HepG2 (cell line): ENCODE results near the gene SYNDIG1. TPM values are rescaled to one million over a fixed set of nuclear protein-coding genes. Genes with fewer than 3 reads are reported as not detected.

Experiments
- ATAC-seq: fragments of 200-7000 bp; cut with Tn5 transposase; 3 replicates; pipeline ENCODE4 v1.9.1; 2020; ENCODE audit warnings: mild to moderate bottlenecking, moderate library complexity
- BruUV-seq: library from RNA; stranded (reverse); fragments of 400-500 nt; replicated peaks from 2 replicates; lab custom pipeline; 2021; lab: Mats Ljungman, UMichigan
- CTCF ChIA-PET: fragments of 300-600 bp; formaldehyde crosslinking; extraction: SDS; loops from one replicate; lab custom pipeline; 2021; ENCODE audit warnings: low total read pairs, inconsistent platforms, low intra/inter-chr PET ratio; lab: Yijun Ruan, JAX
- POLR2A ChIA-PET: fragments of 350-600 bp; sonication (Branson Sonifier 250); formaldehyde crosslinking; loops from one replicate; lab custom pipeline; 2020; ENCODE audit warnings: antibody characterized with exemption, inconsistent platforms; lab: Yijun Ruan, JAX
- DNase-seq: peaks from one replicate; pipeline ENCODE4 v3.0.0-alpha.2; 2015; ENCODE audit warnings: low spot score
- FAIRE-seq: peaks from 3 replicates; lab custom pipeline; 2011; peaks lifted over from hg19 to GRCh38; lab: Jason Lieb, UNC
- H2AFZ ChIP-seq: one replicate; pipeline ENCODE4 v1.6.1; 2011; ENCODE audit warnings: low read length, inconsistent platforms
- H3K27ac ChIP-seq: fragments of 300-600 bp; 3 replicates; pipeline ENCODE4 v1.8.0; 2011; ENCODE audit warnings: mixed run types, mild to moderate bottlenecking, mixed read lengths, low read length, inconsistent platforms; ENCODE audit not compliant: insufficient read depth; ENCODE audit errors: extremely low read length
- H3K27me3 ChIP-seq, 2 experiments: fragments of 200-600 bp in 1 of 2; 2 replicates in 1 of 2; 3 replicates in 1 of 2; pipeline versions ENCODE4 v1.6.0 to v1.8.0; 2011; ENCODE audit warnings: low read length in 2 of 2, mild to moderate bottlenecking in 2 of 2, moderate library complexity in 2 of 2, inconsistent platforms in 1 of 2; ENCODE audit not compliant: insufficient read depth in 2 of 2, control insufficient read depth in 1 of 2
- H3K36me3 ChIP-seq, 2 experiments: fragments of 200-600 bp in 1 of 2; replicated peaks in 1 of 2; 2 replicates in 1 of 2; 3 replicates in 1 of 2; pipeline versions ENCODE4 v1.5.1 to v1.8.0; 2011; ENCODE audit warnings: low read length in 2 of 2, inconsistent platforms in 1 of 2; ENCODE audit not compliant: insufficient read depth in 2 of 2, control insufficient read depth in 1 of 2
- H3K4me1 ChIP-seq: 2 replicates; pipeline ENCODE4 v1.5.1; 2012; ENCODE audit warnings: low read length, inconsistent platforms; ENCODE audit not compliant: insufficient read depth
- H3K4me2 ChIP-seq: 2 replicates; pipeline ENCODE4 v1.6.0; 2011; ENCODE audit warnings: low read depth, low read length, inconsistent platforms
- H3K4me3 ChIP-seq, 3 experiments: fragments of 200-600 bp in 1 of 3; sonication (generic), shearing (Covaris generic) in 1 of 3; replicated peaks in 1 of 3; 2 replicates each; pipeline ENCODE4 v1.5.1; 2011 to 2016; ENCODE audit warnings: low read length in 3 of 3, inconsistent platforms in 2 of 3, low read depth in 2 of 3, mild to moderate bottlenecking in 2 of 3, control low read depth in 1 of 3, mixed read lengths in 1 of 3; ENCODE audit not compliant: insufficient read depth in 1 of 3
- H3K79me2 ChIP-seq: one replicate; pipeline ENCODE4 v1.6.1; 2011; ENCODE audit warnings: low read length, inconsistent platforms; ENCODE audit not compliant: insufficient read depth
- H3K9ac ChIP-seq: 2 replicates; pipeline ENCODE4 v1.6.0; 2011; ENCODE audit warnings: mild to moderate bottlenecking, low read depth, low read length, inconsistent platforms; ENCODE audit not compliant: insufficient read depth
- H3K9me3 ChIP-seq: 2 replicates; pipeline ENCODE4 v1.5.1; 2012; ENCODE audit warnings: mild to moderate bottlenecking, low read length
- H4K20me1 ChIP-seq: 2 replicates; pipeline ENCODE4 v1.6.0; 2011; ENCODE audit warnings: inconsistent platforms, mild to moderate bottlenecking, low read length, moderate library complexity; ENCODE audit not compliant: insufficient read depth
- BORCS8-MEF2B ChIP-seq: sonication (generic); formaldehyde crosslinking; IDR thresholded peaks from 2 replicates; pipeline ENCODE4 v1.8.0; 2022; ENCODE audit warnings: mild to moderate bottlenecking, missing genetic modification reagents
- CHD2 ChIP-seq: IDR thresholded peaks from 2 replicates; pipeline ENCODE4 v1.6.1; 2011; ENCODE audit warnings: low read depth, low read length, improper control_type of control experiment
- FOXJ3 ChIP-seq: sonication (generic); formaldehyde crosslinking; IDR thresholded peaks from 2 replicates; pipeline ENCODE4 v1.4.0; 2020; ENCODE audit warnings: missing genetic modification reagents, mild to moderate bottlenecking, borderline replicate concordance
- MXD4 ChIP-seq: IDR thresholded peaks from 2 replicates; pipeline ENCODE4 v1.6.1; 2016; ENCODE audit warnings: mild to moderate bottlenecking, missing biosample characterization, missing genetic modification reagents
- RAD21 ChIP-seq: fragments of 450-650 bp; formaldehyde crosslinking; IDR thresholded peaks from 2 replicates; pipeline ENCODE4 v1.5.0; 2020; ENCODE audit warnings: mild to moderate bottlenecking
- TAF1 ChIP-seq: sonication (generic); formaldehyde crosslinking; IDR thresholded peaks from 2 replicates; pipeline ENCODE4 v1.4.0; 2020; ENCODE audit warnings: missing genetic modification reagents
- TARDBP ChIP-seq: sonication (generic); formaldehyde crosslinking; IDR thresholded peaks from 2 replicates; pipeline ENCODE4 v1.8.0; 2022; ENCODE audit warnings: mild to moderate bottlenecking, missing genetic modification reagents
- ZNF138 ChIP-seq: sonication (generic); formaldehyde crosslinking; IDR thresholded peaks from 2 replicates; pipeline ENCODE4 v1.5.0; 2020; ENCODE audit warnings: mild to moderate bottlenecking, low read depth, missing genetic modification reagents
- ZNF350 ChIP-seq: sonication (generic); formaldehyde crosslinking; IDR thresholded peaks from 2 replicates; pipeline ENCODE4 v1.4.0; 2020; ENCODE audit warnings: mild to moderate bottlenecking, low read depth, missing genetic modification reagents, borderline replicate concordance
- in situ Hi-C: cut with HindIII; loops from 2 replicates; pipeline ENCODE4 v1.10.0; 2017; ENCODE audit warnings: low pct_unique_long_range_greater_than_20kb; ENCODE audit not compliant: extremely low pct_ligation_motif_present
- intact Hi-C: fragments of 100-400 bp; cut with micrococcal nuclease; formaldehyde crosslinking; loops from one replicate; pipeline ENCODE4 v1.10.0; 2022; ENCODE audit not compliant: unreplicated experiment
- polyA plus RNA-seq, 8 experiments: library from polyadenylated mRNA; depleted of rRNA in 3 of 8; stranded (reverse) in 7 of 8; unstranded in 1 of 8; fragments of >200 nt; fragmentation: Illumina TruSeq in 4 of 8; extraction: Trizol in 4 of 8; gene quantifications; 2 replicates each; pipeline versions ENCODE4 v1.2.1 to v1.2.3, GENCODE V29; 2011 to 2016; ENCODE audit warnings: low read depth in 4 of 8, missing spikeins in 1 of 8, mixed read lengths in 1 of 8; ENCODE audit not compliant: insufficient read depth in 1 of 8
- total RNA-seq, 5 experiments: library from RNA; depleted of rRNA; stranded (reverse); fragments of >200 nt; fragmentation: Illumina TruSeq; extraction: Trizol; gene quantifications; 2 replicates each; pipeline ENCODE4 v1.2.3, GENCODE V29; 2016; ENCODE audit warnings: low read depth in 1 of 5
- TF ChIP-seq, protein P1 (sequence below): sonication (generic); formaldehyde crosslinking; IDR thresholded peaks from 2 replicates; pipeline ENCODE4 v1.8.0; 2022; ENCODE audit warnings: mild to moderate bottlenecking, missing genetic modification reagents, borderline replicate concordance
- TF ChIP-seq, protein P2 (sequence below): sonication (generic); formaldehyde crosslinking; IDR thresholded peaks from 2 replicates; pipeline ENCODE4 v1.5.0; 2020; ENCODE audit warnings: mild to moderate bottlenecking, missing genetic modification reagents, borderline replicate concordance
- TF ChIP-seq, protein P3 (sequence below): sonication (generic); formaldehyde crosslinking; IDR thresholded peaks from 2 replicates; pipeline ENCODE4 v1.5.0; 2020; ENCODE audit warnings: mild to moderate bottlenecking, missing genetic modification reagents
- TF ChIP-seq, protein P4 (sequence below): IDR thresholded peaks from 2 replicates; pipeline ENCODE4 v1.6.1; 2016

Gene SYNDIG1
- total and polyA plus RNA-seq, 2 of the 13 experiments (the other 11 are each of a cell fraction or from before 2014, with no cell fraction given): not detected

DNA sequence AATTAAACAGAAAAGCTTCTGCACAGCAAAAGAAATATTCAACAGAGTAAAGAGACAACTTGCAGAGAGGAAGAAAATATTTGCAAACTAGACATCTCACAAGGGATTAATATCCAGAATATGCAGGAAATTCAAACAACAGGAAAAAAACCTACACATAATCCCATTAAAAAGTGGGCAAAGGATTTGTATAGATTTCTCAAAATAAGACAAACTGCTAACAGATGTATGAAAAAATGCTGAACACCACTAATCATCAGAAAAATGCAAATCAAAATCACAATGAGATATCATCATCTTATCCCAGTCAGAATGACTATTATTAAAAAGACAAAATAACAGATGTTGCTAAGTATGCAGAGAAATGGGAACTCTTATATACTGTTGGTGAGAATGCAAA, 129.6 kb downstream of the SYNDIG1 start:
- H3K27ac ChIP-seq: no peak overlapping the region
- in situ Hi-C loops (no loop called here), intact Hi-C loops (no loop called here)
- no peaks in the 10 kb centered on the region for H3K4me1 ChIP-seq
- DNase-seq: no peak
- no TSS peak for BruUV-seq
- no peaks in the 10 kb centered on the region; a peak in 1 of 5 replicates for H3K27me3 ChIP-seq
- H3K9ac ChIP-seq: no peak overlapping the region
- H4K20me1 ChIP-seq: no peaks in the 10 kb centered on the region
- no peak overlapping the region for H2AFZ ChIP-seq
- H3K79me2 ChIP-seq: no peaks in the 10 kb centered on the region
- H3K9me3 ChIP-seq: no peaks in the 10 kb centered on the region
- no peaks in the 10 kb centered on the region for H3K36me3 ChIP-seq
- no peak overlapping the region for H3K4me2 ChIP-seq
- ChIA-PET POLR2A (no interaction called here), CTCF (no interaction called here)
- no peak for ATAC-seq
- H3K4me3 ChIP-seq: no peak overlapping the region
- FAIRE-seq: no peak
- TF ChIP-seq TAF1 (CRISPR knock-in tag) (no peak), ZNF138 (CRISPR knock-in tag) (no peak), RAD21 (CRISPR knock-in tag) (no peak), CHD2 (no peak), BORCS8-MEF2B (CRISPR knock-in tag) (no peak), MXD4 (CRISPR knock-in tag) (no peak), ZNF350 (CRISPR knock-in tag) (no peak), FOXJ3 (CRISPR knock-in tag) (no peak), TARDBP (CRISPR knock-in tag) (no peak)
- TF ChIP-seq, protein P1, sequence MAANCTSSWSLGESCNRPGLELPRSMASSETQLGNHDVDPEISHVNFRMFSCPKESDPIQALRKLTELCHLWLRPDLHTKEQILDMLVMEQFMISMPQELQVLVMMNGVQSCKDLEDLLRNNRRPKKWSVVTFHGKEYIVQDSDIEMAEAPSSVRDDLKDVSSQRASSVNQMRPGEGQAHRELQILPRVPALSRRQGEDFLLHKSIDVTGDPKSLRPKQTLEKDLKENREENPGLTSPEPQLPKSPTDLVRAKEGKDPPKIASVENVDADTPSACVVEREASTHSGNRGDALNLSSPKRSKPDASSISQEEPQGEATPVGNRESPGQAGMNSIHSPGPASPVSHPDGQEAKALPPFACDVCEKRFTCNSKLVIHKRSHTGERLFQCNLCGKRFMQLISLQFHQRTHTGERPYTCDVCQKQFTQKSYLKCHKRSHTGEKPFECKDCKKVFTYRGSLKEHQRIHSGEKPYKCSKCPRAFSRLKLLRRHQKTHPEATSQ: no peak
- TF ChIP-seq, protein P2, sequence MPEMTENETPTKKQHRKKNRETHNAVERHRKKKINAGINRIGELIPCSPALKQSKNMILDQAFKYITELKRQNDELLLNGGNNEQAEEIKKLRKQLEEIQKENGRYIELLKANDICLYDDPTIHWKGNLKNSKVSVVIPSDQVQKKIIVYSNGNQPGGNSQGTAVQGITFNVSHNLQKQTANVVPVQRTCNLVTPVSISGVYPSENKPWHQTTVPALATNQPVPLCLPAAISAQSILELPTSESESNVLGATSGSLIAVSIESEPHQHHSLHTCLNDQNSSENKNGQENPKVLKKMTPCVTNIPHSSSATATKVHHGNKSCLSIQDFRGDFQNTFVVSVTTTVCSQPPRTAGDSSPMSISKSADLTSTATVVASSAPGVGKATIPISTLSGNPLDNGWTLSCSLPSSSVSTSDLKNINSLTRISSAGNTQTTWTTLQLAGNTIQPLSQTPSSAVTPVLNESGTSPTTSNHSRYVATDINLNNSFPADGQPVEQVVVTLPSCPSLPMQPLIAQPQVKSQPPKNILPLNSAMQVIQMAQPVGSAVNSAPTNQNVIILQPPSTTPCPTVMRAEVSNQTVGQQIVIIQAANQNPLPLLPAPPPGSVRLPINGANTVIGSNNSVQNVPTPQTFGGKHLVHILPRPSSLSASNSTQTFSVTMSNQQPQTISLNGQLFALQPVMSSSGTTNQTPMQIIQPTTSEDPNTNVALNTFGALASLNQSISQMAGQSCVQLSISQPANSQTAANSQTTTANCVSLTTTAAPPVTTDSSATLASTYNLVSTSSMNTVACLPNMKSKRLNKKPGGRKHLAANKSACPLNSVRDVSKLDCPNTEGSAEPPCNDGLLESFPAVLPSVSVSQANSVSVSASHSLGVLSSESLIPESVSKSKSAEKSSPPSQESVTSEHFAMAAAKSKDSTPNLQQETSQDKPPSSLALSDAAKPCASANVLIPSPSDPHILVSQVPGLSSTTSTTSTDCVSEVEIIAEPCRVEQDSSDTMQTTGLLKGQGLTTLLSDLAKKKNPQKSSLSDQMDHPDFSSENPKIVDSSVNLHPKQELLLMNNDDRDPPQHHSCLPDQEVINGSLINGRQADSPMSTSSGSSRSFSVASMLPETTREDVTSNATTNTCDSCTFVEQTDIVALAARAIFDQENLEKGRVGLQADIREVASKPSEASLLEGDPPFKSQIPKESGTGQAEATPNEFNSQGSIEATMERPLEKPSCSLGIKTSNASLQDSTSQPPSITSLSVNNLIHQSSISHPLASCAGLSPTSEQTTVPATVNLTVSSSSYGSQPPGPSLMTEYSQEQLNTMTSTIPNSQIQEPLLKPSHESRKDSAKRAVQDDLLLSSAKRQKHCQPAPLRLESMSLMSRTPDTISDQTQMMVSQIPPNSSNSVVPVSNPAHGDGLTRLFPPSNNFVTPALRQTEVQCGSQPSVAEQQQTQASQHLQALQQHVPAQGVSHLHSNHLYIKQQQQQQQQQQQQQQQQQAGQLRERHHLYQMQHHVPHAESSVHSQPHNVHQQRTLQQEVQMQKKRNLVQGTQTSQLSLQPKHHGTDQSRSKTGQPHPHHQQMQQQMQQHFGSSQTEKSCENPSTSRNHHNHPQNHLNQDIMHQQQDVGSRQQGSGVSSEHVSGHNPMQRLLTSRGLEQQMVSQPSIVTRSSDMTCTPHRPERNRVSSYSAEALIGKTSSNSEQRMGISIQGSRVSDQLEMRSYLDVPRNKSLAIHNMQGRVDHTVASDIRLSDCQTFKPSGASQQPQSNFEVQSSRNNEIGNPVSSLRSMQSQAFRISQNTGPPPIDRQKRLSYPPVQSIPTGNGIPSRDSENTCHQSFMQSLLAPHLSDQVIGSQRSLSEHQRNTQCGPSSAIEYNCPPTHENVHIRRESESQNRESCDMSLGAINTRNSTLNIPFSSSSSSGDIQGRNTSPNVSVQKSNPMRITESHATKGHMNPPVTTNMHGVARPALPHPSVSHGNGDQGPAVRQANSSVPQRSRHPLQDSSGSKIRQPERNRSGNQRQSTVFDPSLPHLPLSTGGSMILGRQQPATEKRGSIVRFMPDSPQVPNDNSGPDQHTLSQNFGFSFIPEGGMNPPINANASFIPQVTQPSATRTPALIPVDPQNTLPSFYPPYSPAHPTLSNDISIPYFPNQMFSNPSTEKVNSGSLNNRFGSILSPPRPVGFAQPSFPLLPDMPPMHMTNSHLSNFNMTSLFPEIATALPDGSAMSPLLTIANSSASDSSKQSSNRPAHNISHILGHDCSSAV (CRISPR knock-in tag): no peak
- TF ChIP-seq, protein P3, sequence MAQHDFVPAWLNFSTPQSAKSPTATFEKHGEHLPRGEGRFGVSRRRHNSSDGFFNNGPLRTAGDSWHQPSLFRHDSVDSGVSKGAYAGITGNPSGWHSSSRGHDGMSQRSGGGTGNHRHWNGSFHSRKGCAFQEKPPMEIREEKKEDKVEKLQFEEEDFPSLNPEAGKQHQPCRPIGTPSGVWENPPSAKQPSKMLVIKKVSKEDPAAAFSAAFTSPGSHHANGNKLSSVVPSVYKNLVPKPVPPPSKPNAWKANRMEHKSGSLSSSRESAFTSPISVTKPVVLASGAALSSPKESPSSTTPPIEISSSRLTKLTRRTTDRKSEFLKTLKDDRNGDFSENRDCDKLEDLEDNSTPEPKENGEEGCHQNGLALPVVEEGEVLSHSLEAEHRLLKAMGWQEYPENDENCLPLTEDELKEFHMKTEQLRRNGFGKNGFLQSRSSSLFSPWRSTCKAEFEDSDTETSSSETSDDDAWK: no peak
- TF ChIP-seq, protein P4, sequence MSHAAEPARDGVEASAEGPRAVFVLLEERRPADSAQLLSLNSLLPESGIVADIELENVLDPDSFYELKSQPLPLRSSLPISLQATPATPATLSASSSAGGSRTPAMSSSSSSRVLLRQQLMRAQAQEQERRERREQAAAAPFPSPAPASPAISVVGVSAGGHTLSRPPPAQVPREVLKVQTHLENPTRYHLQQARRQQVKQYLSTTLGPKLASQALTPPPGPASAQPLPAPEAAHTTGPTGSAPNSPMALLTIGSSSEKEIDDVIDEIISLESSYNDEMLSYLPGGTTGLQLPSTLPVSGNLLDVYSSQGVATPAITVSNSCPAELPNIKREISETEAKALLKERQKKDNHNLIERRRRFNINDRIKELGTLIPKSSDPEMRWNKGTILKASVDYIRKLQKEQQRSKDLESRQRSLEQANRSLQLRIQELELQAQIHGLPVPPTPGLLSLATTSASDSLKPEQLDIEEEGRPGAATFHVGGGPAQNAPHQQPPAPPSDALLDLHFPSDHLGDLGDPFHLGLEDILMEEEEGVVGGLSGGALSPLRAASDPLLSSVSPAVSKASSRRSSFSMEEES (CRISPR knock-in tag): no peak
